Transverse colon (tissue), 4 donors: Measurements from ENCODE around the gene HOXC13. TPM values are rescaled to one million over a fixed set of nuclear protein-coding genes. Genes with fewer than 3 reads are reported as not detected.

Experiments
- DNase-seq: peaks from one replicate; pipeline ENCODE4 v3.0.0-alpha.2; 2019
- H3K27ac ChIP-seq, 4 donors: fragments of 200-600 bp; sonication (generic); 2 replicates each; pipeline ENCODE4 v1.5.1; 2016 to 2018; ENCODE audit warnings: inconsistent platforms in 4 of 4
- H3K27me3 ChIP-seq: fragments of 200-600 bp; sonication (generic); 2 replicates; pipeline ENCODE4 v1.5.1; 2017; ENCODE audit warnings: inconsistent platforms
- H3K36me3 ChIP-seq, 4 donors: fragments of 200-600 bp; sonication (generic); 2 replicates each; pipeline ENCODE4 v1.5.1; 2017 to 2019; ENCODE audit warnings: inconsistent platforms in 4 of 4
- H3K4me1 ChIP-seq, 4 donors: fragments of 200-600 bp; sonication (generic); 2 replicates each; pipeline ENCODE4 v1.5.1; 2017 to 2020; ENCODE audit warnings: inconsistent platforms in 4 of 4
- H3K4me3 ChIP-seq, 4 donors: fragments of 200-600 bp; sonication (generic); 1 replicate in 1 of 4; 2 replicates in 3 of 4; pipeline versions ENCODE4 v1.5.1 to v1.6.1; 2017 to 2019; ENCODE audit warnings: inconsistent platforms in 4 of 4
- H3K9me3 ChIP-seq, 2 donors: fragments of 200-600 bp; sonication (generic); 2 replicates each; pipeline ENCODE4 v1.5.1; 2017 to 2019; ENCODE audit warnings: inconsistent platforms in 2 of 2
- EP300 ChIP-seq: sonication (generic); formaldehyde crosslinking; IDR thresholded peaks from one replicate; pipeline ENCODE4 v1.6.1; 2017; ENCODE audit warnings: antibody characterized with exemption, low read depth
- POLR2A ChIP-seq: fragments of 450-650 bp; IDR thresholded peaks from one replicate; pipeline ENCODE4 v1.6.1; 2016; ENCODE audit warnings: antibody characterized with exemption, mild to moderate bottlenecking, moderate library complexity
- POLR2AphosphoS5 ChIP-seq, 3 donors: sonication (generic); formaldehyde crosslinking; IDR thresholded peaks; one replicate each; pipeline ENCODE4 v1.6.1; 2016; ENCODE audit warnings: antibody characterized with exemption in 3 of 3
- WGBS, 2 donors: methylation state at CpG; one replicate each; pipeline ENCODE4 v1.1.5; 2018; ENCODE audit warnings: low coverage in 1 of 2; 5-methylcytosine and 5-hydroxymethylcytosine counted together
- in situ Hi-C, 4 donors: fragments of 200-750 bp; cut with MboI; loops; one replicate each; pipeline versions ENCODE4 v1.15.0 to v1.15.1; 2017; ENCODE audit warnings: low sequenced_read_pairs in 3 of 4, low pct_ligation_motif_present in 1 of 4, low pct_unique_long_range_greater_than_20kb in 1 of 4
- intact Hi-C: fragments of 100-400 bp; cut with DNase I; formaldehyde crosslinking; loops from one replicate; pipeline ENCODE4 v1.15.1; 2023; ENCODE audit warnings: low total_unique reads
- total RNA-seq, 4 donors: library from RNA; depleted of rRNA; stranded (reverse); fragments of >200 nt; gene quantifications; one replicate each; pipeline ENCODE4 v1.1.0, GENCODE V29; 2016
- TF ChIP-seq, protein P1 (sequence below), 5 experiments: fragments of 200-600 bp in 3 of 5; fragments of 450-650 bp in 2 of 5; sonication (generic) in 3 of 5; IDR thresholded peaks; 1 replicate in 2 of 5; 2 replicates in 3 of 5; pipeline ENCODE4 v1.5.1; 2016 to 2017; ENCODE audit warnings: antibody characterized with exemption in 5 of 5, inconsistent platforms in 3 of 5, mild to moderate bottlenecking in 2 of 5, moderate library complexity in 1 of 5

Gene HOXC13
- total RNA-seq, 4 donors from 2014 or later = not detected

DNA sequence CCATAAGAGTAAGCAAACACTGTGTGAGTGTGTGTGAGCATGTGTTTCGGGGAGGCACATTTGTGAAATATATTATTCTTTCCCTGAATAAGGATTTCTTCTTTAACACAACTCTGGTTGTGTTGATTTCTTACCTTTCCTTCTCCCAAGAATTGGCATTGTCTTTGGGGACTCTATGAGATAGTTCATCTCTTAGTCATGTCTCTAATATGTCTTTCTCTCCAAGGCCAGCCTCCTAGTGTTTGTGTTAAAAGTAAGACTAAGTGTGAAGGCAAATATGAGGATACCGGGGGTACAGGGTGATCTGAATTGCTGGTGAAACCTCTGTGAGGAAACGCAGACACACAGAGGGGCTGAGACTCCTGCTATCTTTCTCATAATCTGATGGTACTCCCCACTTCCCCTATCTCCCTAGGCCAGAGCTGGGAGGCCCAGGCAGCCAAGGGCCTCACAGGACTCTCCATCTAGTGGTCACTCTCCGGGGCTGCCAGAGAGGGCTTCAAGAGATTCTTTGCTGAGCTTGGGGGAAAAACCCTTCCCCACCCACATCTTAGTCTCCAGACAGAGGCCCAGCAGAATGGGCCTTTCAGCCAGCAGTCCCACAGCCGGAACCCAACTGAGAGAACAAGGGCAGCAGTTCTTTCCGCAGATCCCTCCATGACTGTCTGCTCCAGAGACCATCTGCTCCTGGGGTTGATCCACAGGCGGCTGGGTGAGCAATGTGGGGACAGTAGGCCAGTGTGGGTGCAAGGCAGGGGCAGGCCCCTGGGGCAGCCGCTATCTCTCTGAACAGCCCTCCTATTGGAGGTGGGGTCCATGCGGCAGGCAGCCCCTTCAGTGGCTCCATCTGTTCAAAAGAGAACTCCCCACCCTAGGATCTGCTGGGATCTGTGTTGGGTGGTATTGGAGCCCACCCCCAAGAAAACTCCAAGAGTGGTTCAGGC, 10.3 kb downstream of the HOXC13 start:
- Histone ChIP-seq H3K27ac (no peak overlapping the region), H3K4me1 (no peaks in the 10 kb centered on the region), H3K9me3 (no peaks in the 10 kb centered on the region), H3K4me3 (no peak overlapping the region), H3K36me3 (no peaks in the 10 kb centered on the region), H3K27me3 (peaks cover 100% of the 10 kb centered on the region)
- in situ Hi-C loops = no loop called here
- TF ChIP-seq EP300 (no peak), POLR2A (no peak), POLR2AphosphoS5 (IDR thresholded peaks at IDR 0.05) (no peak)
- TF ChIP-seq, protein P1, sequence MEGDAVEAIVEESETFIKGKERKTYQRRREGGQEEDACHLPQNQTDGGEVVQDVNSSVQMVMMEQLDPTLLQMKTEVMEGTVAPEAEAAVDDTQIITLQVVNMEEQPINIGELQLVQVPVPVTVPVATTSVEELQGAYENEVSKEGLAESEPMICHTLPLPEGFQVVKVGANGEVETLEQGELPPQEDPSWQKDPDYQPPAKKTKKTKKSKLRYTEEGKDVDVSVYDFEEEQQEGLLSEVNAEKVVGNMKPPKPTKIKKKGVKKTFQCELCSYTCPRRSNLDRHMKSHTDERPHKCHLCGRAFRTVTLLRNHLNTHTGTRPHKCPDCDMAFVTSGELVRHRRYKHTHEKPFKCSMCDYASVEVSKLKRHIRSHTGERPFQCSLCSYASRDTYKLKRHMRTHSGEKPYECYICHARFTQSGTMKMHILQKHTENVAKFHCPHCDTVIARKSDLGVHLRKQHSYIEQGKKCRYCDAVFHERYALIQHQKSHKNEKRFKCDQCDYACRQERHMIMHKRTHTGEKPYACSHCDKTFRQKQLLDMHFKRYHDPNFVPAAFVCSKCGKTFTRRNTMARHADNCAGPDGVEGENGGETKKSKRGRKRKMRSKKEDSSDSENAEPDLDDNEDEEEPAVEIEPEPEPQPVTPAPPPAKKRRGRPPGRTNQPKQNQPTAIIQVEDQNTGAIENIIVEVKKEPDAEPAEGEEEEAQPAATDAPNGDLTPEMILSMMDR (IDR thresholded peaks at IDR 0.05) = no peak
- intact Hi-C loops = no loop called here
- WGBS, 2 donors = 52 to 100% methylated on average over 1 to 9 of the region's 9 CpGs
- DNase-seq = no peak

DNA sequence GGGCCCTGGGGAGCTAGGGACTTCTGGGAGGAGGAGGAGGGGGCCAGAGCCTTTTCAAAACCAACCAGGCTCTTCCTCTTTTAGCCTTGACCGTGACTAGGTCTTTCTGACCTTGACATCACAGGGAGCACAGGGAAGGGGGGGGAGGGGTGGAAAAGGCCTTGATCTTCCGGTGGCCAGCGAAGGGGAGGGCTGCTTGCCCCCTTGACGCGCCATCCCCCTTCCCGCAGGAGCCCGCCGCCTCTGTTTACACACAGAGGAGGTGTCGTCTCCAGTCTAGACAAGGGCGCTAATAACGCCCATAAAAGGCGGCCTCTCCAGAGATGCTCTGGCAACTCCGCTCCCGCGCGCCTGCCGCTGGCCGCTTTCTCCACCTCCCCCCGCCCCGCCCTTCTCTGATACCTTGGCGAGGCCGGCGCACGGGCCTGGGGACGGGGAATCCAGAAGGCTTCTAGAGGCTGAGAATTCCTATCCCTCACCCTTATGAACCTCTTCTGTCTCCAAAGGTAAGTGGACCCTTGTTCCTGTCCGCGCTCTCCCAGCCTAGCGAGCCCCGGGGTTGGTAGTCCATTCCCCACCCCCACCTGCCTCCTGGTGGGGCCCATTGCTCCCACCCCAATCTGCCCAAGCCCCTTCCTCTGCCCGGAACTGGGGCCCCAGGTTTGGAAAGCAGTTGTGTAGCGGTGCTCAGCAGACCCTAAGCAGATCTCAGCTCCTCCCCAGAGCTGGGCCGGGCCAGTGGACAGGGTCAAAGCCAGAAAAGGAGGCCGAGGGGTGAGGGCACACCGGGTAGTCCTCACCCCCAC, 11.2 kb downstream of the HOXC13 start:
- Histone ChIP-seq H3K27ac (no peak overlapping the region), H3K4me1 (no peaks in the 10 kb centered on the region), H3K4me3 (no peak overlapping the region), H3K27me3 (peaks cover 100% of the 10 kb centered on the region), H3K36me3 (no peaks in the 10 kb centered on the region), H3K9me3 (no peaks in the 10 kb centered on the region)
- in situ Hi-C loops (no loop called here), intact Hi-C loops (no loop called here)
- 14% methylated on average over 34 of the region's 34 CpGs; no CpG with 5 or more reads in 1 of the 2 donors for WGBS, 2 donors
- no peak for DNase-seq
- TF ChIP-seq POLR2A = no peak
- no peak for TF ChIP-seq EP300
- TF ChIP-seq POLR2AphosphoS5 (IDR thresholded peaks at IDR 0.05) = no peak
- TF ChIP-seq, protein P1 (IDR thresholded peaks at IDR 0.05) = no peak

DNA sequence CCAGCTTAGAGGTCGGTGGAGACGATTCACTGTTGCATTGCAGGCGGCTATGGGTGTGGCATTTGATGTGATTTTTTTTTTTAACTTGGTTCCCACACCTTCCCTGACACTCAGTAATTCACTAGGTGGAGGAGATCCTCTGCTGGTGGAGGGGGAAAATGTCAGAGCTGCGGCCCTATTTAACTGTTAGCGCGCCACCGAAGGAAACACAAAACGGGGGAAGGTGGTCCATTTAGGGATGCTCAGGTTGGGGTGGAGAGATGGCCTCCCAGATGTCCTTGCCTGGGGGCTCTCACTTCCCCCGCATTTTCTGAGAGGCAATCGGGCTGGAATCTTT, 11.8 kb downstream of the HOXC13 start:
- H3K4me1 ChIP-seq = no peaks in the 10 kb centered on the region
- no peaks in the 10 kb centered on the region for H3K9me3 ChIP-seq
- no peak overlapping the region for H3K27ac ChIP-seq
- no peaks in the 10 kb centered on the region for H3K36me3 ChIP-seq
- TF ChIP-seq POLR2AphosphoS5 (IDR thresholded peaks at IDR 0.05) = no peak
- no peak for TF ChIP-seq POLR2A
- TF ChIP-seq, protein P1 (IDR thresholded peaks at IDR 0.05) = no peak
- TF ChIP-seq EP300 = no peak
- H3K27me3 ChIP-seq = peaks cover 100% of the 10 kb centered on the region
- no peak for DNase-seq
- in situ Hi-C loops = no loop called here
- intact Hi-C loops = no loop called here
- H3K4me3 ChIP-seq = no peak overlapping the region
- 17% methylated on average over 10 of the region's 10 CpGs; no CpG with 5 or more reads in 1 of the 2 donors for WGBS, 2 donors

- intact Hi-C loops = no loop called here
- in situ Hi-C loops = no loop called here
- 14% methylated on average over 34 of the region's 34 CpGs; no CpG with 5 or more reads in 1 of the 2 donors for WGBS, 2 donors
These were observed 12.4 kb downstream of the HOXC13 start for GRCh38 chr12:53950789-53951576.

More at GRCh38 chr12:53950789-53951576, 12.4 kb downstream of the HOXC13 start:
- peaks cover 100% of the 10 kb centered on the region for H3K27me3 ChIP-seq
- no peak overlapping the region for H3K4me3 ChIP-seq
- H3K4me1 ChIP-seq = no peaks in the 10 kb centered on the region
- H3K27ac ChIP-seq = no peak overlapping the region
- H3K9me3 ChIP-seq = no peaks in the 10 kb centered on the region
- TF ChIP-seq EP300 (no peak), POLR2A (no peak), POLR2AphosphoS5 (IDR thresholded peaks at IDR 0.05) (no peak)
- TF ChIP-seq, protein P1 (IDR thresholded peaks at IDR 0.05) = no peak
- DNase-seq = no peak
- H3K36me3 ChIP-seq = no peaks in the 10 kb centered on the region
